NCI-H2196 treated with DMSO at 0.1 percent for 48 hours (cell line): ENCODE data around the gene GRID2.

Experiments used
- DNase-seq: peaks from one replicate; lab custom pipeline; 2025; ENCODE audit not compliant: unreplicated experiment; lab: John Stamatoyannopoulos, UW

GRID2 gene

DNA sequence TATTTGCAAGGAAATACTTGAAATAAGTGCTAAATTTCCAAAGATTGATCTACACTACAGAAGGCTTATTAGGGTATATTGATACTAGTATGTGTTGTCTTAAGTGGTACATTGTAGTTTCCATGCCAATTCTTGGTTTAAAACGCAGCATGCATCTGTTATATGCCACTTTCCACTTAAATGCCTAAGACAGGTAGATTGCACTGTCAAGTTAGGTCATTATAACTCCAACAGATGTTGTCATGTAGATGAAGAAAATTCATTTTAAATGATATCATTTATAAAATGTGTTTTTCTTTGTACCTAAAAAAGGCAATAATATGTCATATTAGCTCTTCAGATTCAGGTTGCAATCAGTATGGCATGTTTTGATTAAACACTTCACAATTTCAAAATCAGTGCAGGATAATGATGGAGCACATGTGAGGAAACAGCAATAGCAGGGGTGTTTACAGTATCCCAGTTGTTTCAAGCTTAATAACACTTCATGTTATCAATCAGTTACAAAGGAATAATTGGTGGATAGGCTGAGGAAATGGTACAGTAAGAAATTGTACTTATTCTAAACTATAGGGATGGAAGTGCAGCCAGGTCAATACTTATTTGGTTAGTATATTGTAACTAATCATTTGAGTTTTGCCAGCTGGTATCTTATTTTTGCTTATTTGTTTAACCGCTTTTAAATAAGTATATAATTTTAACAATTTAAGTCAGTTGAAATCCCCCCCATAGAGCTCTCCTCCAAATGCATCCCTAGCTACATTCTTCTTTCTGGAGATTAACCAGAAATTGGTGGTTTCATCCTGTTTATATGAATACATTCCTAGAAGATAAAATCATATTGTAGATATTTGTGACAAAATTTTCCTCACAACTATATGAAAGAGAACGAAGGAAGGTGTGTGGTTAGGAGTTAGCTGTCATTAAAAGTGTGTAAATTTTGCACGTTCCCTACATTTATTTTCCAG is 1070.4 kb downstream of the GRID2 start:
- no peak for DNase-seq

DNA sequence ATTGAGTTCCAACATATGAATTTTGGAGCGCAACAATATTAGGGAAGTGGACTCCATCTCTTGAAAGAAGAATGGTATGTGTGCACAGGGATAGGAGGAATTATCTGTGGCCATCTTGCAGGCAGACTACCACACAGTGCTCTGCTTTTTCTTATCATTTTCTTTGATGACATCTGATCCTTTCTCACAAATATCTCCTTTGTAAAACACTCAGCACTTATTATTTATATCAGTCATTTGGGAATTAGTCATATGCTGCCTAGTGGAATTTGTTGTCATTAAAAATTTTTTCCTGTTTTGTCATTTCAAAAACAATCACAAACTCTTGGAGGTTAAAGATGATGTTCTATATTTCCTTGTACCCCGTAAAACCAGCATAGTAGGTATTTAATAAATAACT is 1080.5 kb downstream of the GRID2 start:
- DNase-seq: no peak

DNA sequence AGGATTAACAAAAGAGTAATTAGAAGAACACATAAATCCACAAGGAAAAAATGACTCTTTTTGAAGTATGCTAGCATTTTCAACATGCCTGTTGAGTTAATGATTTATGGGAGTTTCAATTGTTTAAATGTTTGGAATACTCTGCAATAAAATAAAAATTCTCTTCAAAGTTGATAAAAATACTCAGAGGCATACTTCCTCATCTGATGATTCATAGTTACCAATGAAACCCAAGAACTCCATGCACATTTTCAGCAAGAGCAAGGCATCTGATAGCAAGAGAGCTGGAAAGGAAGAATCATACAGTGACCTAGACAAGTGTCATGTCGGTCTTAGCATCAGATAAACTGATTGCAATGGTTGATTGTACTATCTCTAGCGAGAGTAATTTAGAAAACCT is 1081.1 kb downstream of the GRID2 start:
- no peak for DNase-seq

DNA sequence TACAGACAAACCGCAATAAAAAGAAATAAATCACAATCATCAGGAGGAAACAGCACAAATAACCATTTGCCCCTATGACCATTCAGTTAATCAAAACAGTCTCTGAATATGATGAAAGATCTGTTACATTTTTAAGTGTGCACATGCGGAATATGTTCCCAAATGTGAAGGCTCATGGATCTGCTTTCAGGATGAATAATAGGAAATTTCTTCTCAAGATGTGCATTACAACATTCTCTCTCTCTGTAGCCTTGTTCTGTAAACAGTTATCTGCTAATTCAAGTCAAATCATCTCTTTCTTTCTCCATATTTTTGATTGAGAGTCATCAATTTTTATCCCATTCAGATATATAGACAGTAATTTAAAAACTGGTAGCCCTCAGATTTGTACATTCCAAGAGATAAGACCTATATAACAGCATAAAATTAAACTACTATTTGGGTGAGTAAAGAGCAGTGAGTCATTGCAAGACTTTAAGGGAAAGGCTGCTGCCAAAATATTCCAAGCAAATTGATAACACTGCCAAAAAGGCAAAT is 1090.8 kb downstream of the GRID2 start:
- no peak for DNase-seq

- no peak for DNase-seq
These were observed 1092.5 kb downstream of the GRID2 start for GRCh38 chr4:93396272-93396671.

DNA sequence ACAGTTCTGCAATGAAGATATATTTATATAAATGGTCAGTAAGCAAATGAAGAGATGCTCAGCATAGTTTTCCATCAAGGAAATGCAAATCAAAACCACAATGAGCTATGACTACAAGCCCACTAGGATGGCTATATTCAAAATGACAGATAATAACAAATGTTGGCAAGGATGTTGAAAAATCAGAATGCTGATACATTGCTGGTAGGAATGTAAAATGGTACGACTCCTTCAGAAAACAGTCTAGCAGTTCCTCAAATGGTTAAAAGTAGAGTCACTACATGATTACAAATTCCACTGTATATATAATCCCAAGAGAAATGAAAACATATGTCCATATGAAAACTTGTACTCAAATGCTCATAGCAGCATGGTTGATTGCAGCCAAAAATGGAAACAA is 1099.8 kb downstream of the GRID2 start:
- no peak for DNase-seq

DNA sequence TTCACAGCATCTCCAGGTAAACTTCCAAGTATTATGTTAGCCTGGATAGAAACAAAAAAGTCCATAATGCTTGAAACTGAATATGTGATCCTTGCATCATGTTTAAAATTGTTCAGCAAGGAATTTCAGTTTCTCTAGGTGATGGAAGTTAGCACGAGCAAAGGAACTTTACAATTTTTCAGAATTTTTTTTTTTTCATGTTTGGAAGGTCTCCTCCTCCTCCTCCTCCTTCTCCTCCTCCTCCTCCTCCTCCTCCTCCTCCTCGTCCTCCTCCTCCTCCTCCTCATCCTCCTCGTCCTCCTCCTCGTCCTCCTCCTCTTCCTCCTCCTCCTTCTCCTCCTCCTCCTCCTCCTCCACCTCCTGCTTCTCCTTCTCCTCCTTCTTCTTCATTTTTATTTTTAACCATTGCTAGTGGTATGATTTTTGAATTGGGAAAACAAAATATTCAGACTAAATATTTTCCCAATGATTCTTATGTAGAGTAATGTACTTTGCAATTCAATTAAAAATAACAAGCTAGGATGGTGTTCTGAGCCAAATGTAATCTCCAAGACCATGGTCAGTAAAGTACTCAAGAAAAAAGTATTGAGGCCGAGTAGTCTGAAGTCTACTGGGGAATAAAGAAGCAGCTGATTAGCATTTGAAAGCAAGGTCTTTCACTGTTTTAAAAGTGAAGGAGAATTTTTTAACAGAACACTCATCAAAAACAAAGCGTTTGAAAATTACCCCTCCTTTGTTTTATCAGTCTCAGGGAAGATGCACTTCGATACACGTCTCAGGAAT is 1103.9 kb downstream of the GRID2 start:
- no peak for DNase-seq

- no peak for DNase-seq
These were observed 1105.3 kb downstream of the GRID2 start for GRCh38 chr4:93409035-93409434.

- no peak for DNase-seq
These were observed 1110.3 kb downstream of the GRID2 start for GRCh38 chr4:93414041-93414550.

GRCh38 chr4:93416344-93417128 is 1112.8 kb downstream of the GRID2 start:
- DNase-seq: no peak

GRCh38 chr4:93431371-93431770 is 1127.6 kb downstream of the GRID2 start:
- DNase-seq: no peak

- DNase-seq: no peak
These were observed 1130.1 kb downstream of the GRID2 start for GRCh38 chr4:93433840-93434239.

DNA sequence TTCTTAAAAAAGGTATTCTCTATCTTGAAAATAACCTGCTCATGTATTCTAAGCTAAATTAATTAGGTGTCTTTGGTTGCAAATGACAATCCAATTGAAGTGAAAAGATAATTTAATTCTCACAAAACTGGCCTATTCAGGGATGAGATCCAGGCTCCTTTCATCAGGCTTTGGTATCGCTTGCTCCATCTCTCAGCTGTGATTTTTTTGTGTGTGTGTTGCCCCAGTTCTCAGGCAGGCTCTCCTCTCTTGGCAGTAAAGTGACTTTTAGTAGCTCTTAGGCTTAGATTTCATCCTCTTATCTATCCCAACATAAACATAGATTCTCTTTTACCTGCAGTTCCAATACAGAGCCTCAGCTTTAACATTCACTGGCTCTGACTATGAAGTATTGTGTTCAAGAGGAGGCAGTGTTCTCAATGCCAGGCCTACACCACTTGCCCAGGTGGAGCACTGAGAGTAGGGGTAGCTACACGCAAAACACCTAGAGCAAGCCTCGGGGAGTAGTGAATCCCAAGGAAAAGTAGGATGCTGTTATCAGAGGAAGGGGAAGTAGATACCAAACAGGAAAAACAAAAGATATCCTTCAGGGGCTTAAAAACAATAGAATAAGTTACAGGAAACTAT is 1132.3 kb downstream of the GRID2 start:
- no peak for DNase-seq

DNA sequence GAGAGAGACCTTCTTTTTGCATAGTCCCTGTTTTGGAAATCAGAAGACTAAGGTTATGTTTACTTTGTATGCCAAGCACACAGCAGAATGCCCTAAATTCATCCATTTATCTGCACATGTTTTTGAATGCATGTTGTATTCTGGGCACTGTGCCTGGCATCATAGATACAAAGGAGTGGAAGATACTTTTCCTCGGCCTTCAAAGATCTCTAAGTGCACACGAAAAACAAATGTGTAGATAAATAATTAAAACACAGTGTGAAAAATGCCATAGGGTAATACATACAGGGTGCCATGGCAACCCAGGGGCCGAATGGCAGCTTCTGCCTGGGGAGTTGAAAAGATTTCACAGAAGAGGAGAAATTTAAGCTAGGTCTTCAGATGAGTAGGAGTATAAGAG is 1134.2 kb downstream of the GRID2 start:
- DNase-seq: no peak

DNA sequence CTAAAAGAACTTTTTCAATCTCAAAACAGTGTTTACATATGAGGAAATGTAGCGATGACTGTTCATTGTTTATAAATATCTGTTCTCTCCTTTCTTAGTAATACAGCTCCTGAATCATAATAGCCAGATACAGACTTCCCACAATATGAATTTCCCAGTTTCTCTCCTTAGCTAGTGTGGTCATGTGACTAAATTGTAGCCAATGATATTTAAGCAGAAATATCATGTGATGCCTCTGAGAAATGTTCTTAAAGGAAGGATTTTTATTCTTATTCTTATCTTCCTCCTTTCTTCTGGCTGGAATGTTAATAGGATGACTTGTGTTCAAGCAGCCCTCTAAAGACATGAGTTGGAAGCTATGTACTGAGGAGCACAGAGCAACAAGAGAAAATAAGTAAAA is 1141.1 kb downstream of the GRID2 start:
- DNase-seq: no peak

- DNase-seq: no peak
These were observed 1142.3 kb downstream of the GRID2 start for GRCh38 chr4:93446038-93446437.

DNA sequence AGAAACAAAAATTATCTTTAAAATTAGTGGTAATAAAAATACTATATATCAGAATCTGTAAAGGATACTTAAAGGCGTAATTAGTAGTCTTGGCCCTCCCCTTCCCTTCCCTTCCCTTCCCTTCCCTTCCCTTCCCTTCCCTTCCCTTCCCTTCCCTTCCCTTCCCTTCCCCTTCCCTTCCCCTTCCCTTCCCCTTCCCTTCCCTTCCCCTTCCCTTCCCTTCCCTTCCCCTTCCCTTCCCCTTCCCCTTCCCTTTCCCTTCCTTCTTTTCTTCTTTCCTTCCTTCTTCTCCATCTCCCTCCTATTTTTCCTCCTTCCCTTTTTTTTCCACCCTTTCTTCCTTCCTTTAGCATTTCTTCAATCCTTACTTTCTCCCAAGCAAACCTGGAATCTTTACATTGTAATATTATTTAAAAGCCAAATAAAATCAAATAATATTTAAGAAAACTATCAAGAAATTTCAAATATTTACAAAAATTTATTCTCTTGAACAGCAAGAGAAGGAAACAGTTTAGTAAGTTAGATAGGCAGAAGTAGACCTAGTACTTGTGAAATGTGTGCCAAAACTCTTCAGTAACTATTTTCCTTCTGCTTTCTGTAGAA is 1145.0 kb downstream of the GRID2 start:
- no peak for DNase-seq

- DNase-seq: no peak
These were observed 1148.2 kb downstream of the GRID2 start for GRCh38 chr4:93451954-93452353.

DNA sequence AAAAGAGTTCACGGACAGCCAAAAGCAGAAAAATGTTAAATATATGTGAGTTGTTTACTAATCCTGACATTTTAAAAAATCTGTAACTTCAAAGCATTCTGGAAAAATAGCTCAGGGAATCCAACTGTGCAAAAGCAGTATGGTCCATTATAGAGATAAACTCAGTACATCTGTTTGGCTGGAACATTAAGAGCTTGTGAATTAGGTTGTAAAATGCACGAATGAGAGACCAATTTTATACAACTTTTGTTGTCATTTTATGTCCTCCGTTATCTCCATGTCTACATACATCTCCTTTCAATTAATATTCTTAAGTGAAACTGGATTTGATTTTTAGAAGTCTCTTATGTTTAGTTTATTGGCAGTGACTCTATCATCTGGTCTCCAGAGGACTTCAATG is 1157.8 kb downstream of the GRID2 start:
- no peak for DNase-seq

GRCh38 chr4:93466446-93466845 is 1162.7 kb downstream of the GRID2 start:
- DNase-seq: no peak
